ENCODE data around the gene GATC.

GATC gene

DNA sequence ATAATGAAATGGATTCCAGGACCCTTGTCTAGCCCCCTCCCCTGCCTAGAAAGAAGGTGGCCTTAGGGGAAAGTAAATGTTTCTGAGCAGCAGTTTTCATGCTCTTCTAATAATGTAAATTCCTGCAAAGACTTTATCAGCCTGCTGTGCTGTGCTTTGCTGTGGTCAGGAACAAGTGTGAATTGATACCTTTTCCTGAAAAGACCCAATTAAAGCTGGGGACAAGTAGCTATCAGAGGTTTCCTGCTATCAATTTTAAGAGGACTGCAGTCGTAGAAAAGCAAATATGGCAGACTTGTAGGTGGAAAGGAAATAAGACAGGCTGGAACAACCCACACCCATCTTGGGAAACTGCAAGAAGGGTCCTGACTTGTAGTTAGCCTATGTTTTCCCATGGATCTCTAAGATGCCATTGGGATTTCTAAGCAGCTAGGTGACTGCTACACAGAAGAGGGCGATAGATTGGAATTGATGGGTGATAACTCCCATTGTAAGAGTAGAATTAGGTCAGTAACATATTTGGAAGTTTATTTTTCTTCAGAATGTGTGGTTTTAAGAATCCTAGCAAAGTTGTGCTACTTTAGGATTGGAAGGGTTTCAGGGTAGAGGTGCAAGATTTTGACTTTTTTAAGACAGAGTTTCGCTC, 52.7 kb downstream of the GATC start:
- Histone ChIP-seq H3K27ac (ENCODE audit: low read depth, low read length) (peak overlapping the region; percentile 40), H3K27me3 (ENCODE audit: control insufficient read depth, insufficient read depth, low read length) (no peaks in the 10 kb centered on the region), H3K4me1 (ENCODE audit: control insufficient read depth, insufficient read depth, low read length) (peaks cover 15% of the 10 kb centered on the region; the same call in 1 of the 2 replicates), H3K9me3 (ENCODE audit: control insufficient read depth, insufficient read depth, low read length) (no peaks in the 10 kb centered on the region), H3K9ac (ENCODE audit: low read depth, low read length) (no peak overlapping the region), H3K4me3 (ENCODE audit: low read depth, low read length) (no peak overlapping the region), H3K36me3 (ENCODE audit: control insufficient read depth, insufficient read depth, low read length) (peaks cover 35% of the 10 kb centered on the region)

DNA sequence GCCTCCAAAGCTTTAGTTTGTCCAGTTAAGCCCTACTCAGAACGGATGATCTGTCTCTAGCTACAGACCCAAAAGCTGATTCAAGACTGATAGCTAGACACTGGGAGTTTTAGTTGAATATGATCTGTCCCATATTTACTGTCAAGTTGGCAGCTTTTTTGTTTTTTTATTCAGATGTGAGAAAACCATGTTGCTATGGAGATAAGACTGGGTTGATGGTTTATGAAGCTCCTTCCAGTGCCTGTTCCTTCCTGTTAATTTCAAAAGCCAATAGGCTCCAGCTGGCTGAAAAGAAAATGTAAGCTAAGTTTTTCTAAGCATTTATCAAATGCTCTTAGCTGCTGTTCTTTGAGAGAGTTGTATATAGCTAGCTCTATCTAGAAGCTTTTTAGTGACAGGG, 54.3 kb downstream of the GATC start:
- H3K9ac ChIP-seq (ENCODE audit: low read depth, low read length) = no peak overlapping the region
- H3K4me3 ChIP-seq (ENCODE audit: low read depth, low read length) = no peak overlapping the region
- no peaks in the 10 kb centered on the region for H3K9me3 ChIP-seq (ENCODE audit: control insufficient read depth, insufficient read depth, low read length)
- peaks cover 37% of the 10 kb centered on the region for H3K36me3 ChIP-seq (ENCODE audit: control insufficient read depth, insufficient read depth, low read length)
- no peaks in the 10 kb centered on the region for H3K27me3 ChIP-seq (ENCODE audit: control insufficient read depth, insufficient read depth, low read length)
- H3K4me1 ChIP-seq (ENCODE audit: control insufficient read depth, insufficient read depth, low read length) = peaks cover 13% of the 10 kb centered on the region
- no peak overlapping the region for H3K27ac ChIP-seq (ENCODE audit: low read depth, low read length)

GRCh38 chr12:120504587-120504986, 58.3 kb downstream of the GATC start:
- peak overlapping the region; percentile 38; the same call in 1 of the 2 replicates for H3K4me3 ChIP-seq (ENCODE audit: low read depth, low read length)
- peaks cover 41% of the 10 kb centered on the region for H3K36me3 ChIP-seq (ENCODE audit: control insufficient read depth, insufficient read depth, low read length)
- H3K9ac ChIP-seq (ENCODE audit: low read depth, low read length) = no peak overlapping the region
- no peaks in the 10 kb centered on the region for H3K27me3 ChIP-seq (ENCODE audit: control insufficient read depth, insufficient read depth, low read length)
- no peaks in the 10 kb centered on the region for H3K9me3 ChIP-seq (ENCODE audit: control insufficient read depth, insufficient read depth, low read length)
- peaks cover 6% of the 10 kb centered on the region for H3K4me1 ChIP-seq (ENCODE audit: control insufficient read depth, insufficient read depth, low read length)
- H3K27ac ChIP-seq (ENCODE audit: low read depth, low read length) = peak overlapping the region; percentile 84

GRCh38 chr12:120508537-120508936, 62.3 kb downstream of the GATC start:
- Histone ChIP-seq H3K27ac (ENCODE audit: low read depth, low read length) (no peak overlapping the region), H3K27me3 (ENCODE audit: control insufficient read depth, insufficient read depth, low read length) (no peaks in the 10 kb centered on the region), H3K36me3 (ENCODE audit: control insufficient read depth, insufficient read depth, low read length) (peaks cover 39% of the 10 kb centered on the region)

More at GRCh38 chr12:120508537-120508936, 62.3 kb downstream of the GATC start:
- Histone ChIP-seq H3K9ac (ENCODE audit: low read depth, low read length) (no peak overlapping the region), H3K4me1 (ENCODE audit: control insufficient read depth, insufficient read depth, low read length) (peaks cover 6% of the 10 kb centered on the region), H3K4me3 (ENCODE audit: low read depth, low read length) (no peak overlapping the region), H3K9me3 (ENCODE audit: control insufficient read depth, insufficient read depth, low read length) (no peaks in the 10 kb centered on the region)

Data from HUES48 (cell line).